HEK293T (cell line): ENCODE data around the gene DGKH.
A peak's percentile ranks its signal among the peaks of the same experiment; 100 is the strongest.

ENCODE experiments used
- CTCF ChIA-PET: fragments of 350-600 bp; formaldehyde crosslinking; extraction: SDS; loops from one replicate; lab custom pipeline; 2021; ENCODE audit warnings: antibody characterized with exemption, inconsistent platforms; lab: Yijun Ruan, JAX
- POLR2A ChIA-PET: fragments of 350-600 bp; formaldehyde crosslinking; extraction: SDS; loops from one replicate; lab custom pipeline; 2020; ENCODE audit warnings: antibody characterized with exemption, inconsistent platforms; lab: Yijun Ruan, JAX
- DNase-seq: peaks from one replicate; pipeline ENCODE4 v3.0.0; 2012; ENCODE audit warnings: mixed read lengths; ENCODE audit errors: extremely low spot score
- ARNT ChIP-seq: fragments of 450-650 bp; IDR thresholded peaks from 2 replicates; pipeline ENCODE4 v1.6.1; 2017; ENCODE audit warnings: mild to moderate bottlenecking
- BHLHE40 ChIP-seq: fragments of 450-650 bp; IDR thresholded peaks from 2 replicates; pipeline ENCODE4 v1.6.1; 2016; ENCODE audit warnings: mild to moderate bottlenecking, moderate library complexity, borderline replicate concordance
- CTBP1 ChIP-seq: fragments of 450-650 bp; IDR thresholded peaks from 2 replicates; pipeline ENCODE4 v1.6.1; 2016; ENCODE audit warnings: borderline replicate concordance
- ELF4 ChIP-seq: fragments of 450-650 bp; IDR thresholded peaks from 2 replicates; pipeline ENCODE4 v1.6.1; 2017; ENCODE audit warnings: antibody characterized with exemption
- FOXA1 ChIP-seq: fragments of 450-650 bp; IDR thresholded peaks from 2 replicates; pipeline ENCODE4 v1.6.1; 2016; ENCODE audit warnings: mild to moderate bottlenecking
- FOXK2 ChIP-seq: fragments of 450-650 bp; IDR thresholded peaks from 2 replicates; pipeline ENCODE4 v1.6.1; 2016; ENCODE audit warnings: mild to moderate bottlenecking
- FOXM1 ChIP-seq: fragments of 450-650 bp; IDR thresholded peaks from 2 replicates; pipeline ENCODE4 v1.6.1; 2017; ENCODE audit warnings: mild to moderate bottlenecking, borderline replicate concordance
- HDGF ChIP-seq: fragments of 450-650 bp; IDR thresholded peaks from 2 replicates; pipeline ENCODE4 v1.6.1; 2017; ENCODE audit warnings: antibody characterized with exemption, borderline replicate concordance
- L3MBTL2 ChIP-seq: fragments of 450-650 bp; conservative IDR thresholded peaks from 2 replicates; pipeline ENCODE4 v1.6.1; 2016; ENCODE audit warnings: mild to moderate bottlenecking
- LEF1 ChIP-seq: fragments of 450-650 bp; IDR thresholded peaks from 2 replicates; pipeline ENCODE4 v1.6.1; 2017; ENCODE audit warnings: mild to moderate bottlenecking, borderline replicate concordance
- NFRKB ChIP-seq: fragments of 450-650 bp; IDR thresholded peaks from 2 replicates; pipeline ENCODE4 v1.6.1; 2016; ENCODE audit warnings: mild to moderate bottlenecking, moderate library complexity
- SP1 ChIP-seq: fragments of 450-650 bp; IDR thresholded peaks from 2 replicates; pipeline ENCODE4 v1.6.1; 2017
- SUZ12 ChIP-seq: fragments of 450-650 bp; IDR thresholded peaks from 2 replicates; pipeline ENCODE4 v1.6.1; 2016; ENCODE audit warnings: mild to moderate bottlenecking
- TARDBP ChIP-seq: fragments of 450-650 bp; IDR thresholded peaks from 2 replicates; pipeline ENCODE4 v1.6.1; 2016
- ZNF384 ChIP-seq: fragments of 450-650 bp; IDR thresholded peaks from 2 replicates; pipeline ENCODE4 v1.6.1; 2016
- TF ChIP-seq, protein P1 (sequence below): fragments of 450-650 bp; IDR thresholded peaks from 2 replicates; pipeline ENCODE4 v1.6.1; 2016

Gene DGKH

DNA sequence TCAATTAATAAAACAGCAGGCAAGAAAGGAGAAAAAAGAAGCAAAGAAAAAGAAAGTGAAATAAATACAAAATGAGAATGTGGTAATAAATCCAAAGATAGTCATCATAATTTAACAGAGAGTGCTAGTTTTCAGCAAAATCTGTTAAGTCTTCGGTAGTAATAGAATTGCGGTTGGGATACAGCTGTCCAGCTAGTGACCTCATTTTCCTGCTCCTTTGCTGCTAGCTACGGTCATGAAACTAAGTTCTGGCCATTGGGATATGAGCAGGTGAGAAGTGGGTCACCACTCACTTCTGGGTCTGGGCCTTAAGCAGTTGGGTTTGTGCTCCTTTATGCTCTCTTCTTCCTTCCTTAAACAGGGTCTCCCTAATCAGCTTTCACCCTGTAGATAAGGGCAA lies 11.7 kb upstream of the DGKH start:
- no peak for DNase-seq
- ChIA-PET CTCF (no interaction called here), POLR2A (no interaction called here)
- TF ChIP-seq ELF4: no peak
- TF ChIP-seq ARNT: no peak
- no peak for TF ChIP-seq LEF1
- TF ChIP-seq FOXM1: no peak
- TF ChIP-seq SP1: no peak
- TF ChIP-seq, protein P1, sequence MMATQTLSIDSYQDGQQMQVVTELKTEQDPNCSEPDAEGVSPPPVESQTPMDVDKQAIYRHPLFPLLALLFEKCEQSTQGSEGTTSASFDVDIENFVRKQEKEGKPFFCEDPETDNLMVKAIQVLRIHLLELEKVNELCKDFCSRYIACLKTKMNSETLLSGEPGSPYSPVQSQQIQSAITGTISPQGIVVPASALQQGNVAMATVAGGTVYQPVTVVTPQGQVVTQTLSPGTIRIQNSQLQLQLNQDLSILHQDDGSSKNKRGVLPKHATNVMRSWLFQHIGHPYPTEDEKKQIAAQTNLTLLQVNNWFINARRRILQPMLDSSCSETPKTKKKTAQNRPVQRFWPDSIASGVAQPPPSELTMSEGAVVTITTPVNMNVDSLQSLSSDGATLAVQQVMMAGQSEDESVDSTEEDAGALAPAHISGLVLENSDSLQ: no peak
- TF ChIP-seq NFRKB: no peak
- no peak for TF ChIP-seq SUZ12
- no peak for TF ChIP-seq CTBP1
- TF ChIP-seq FOXK2: no peak
- no peak for TF ChIP-seq FOXA1

DNA sequence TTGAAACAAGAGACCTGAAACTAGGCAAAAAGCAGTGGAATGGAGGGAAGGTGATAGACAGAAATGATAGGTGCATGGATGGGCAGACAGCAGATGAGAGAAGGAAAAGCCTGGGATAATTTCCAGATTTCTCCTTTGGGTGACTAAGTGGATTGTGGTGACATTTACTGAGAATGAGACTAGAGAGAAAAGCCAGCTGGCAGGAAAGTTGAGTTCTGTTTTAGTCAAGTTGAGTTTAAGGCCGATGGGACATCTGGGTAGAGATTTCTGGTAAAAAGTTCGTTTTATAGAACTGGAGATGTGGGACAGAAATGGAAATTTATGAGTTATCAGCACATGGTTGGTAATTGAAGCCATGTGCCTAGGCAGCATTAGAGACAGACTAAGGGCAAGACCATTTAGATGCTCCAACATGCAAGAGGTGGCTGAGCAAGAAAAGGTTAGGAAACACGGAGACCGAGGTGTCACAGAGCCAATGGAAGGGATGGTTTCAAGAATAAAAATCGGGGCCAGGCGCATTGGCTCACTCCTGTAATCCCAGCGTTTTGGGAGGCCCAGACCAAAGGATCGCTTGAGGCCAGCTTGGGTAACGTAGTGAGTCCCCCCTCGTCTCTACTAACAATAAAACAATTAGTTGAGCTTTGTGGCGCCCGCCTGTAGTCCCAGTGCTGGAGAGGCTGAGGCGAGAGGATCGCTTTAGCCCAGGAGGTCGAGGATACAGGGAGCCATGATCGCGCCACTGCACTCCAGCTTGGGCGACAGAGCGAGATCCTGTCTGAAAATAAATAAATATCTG lies 9.6 kb upstream of the DGKH start:
- POLR2A ChIA-PET: no interaction called here
- CTCF ChIA-PET: no interaction called here
- TF ChIP-seq SUZ12 (no peak), ARNT (no peak), TARDBP (no peak), FOXA1 (no peak), SP1 (no peak), HDGF (no peak), FOXK2 (no peak), CTBP1 (no peak), L3MBTL2 (no peak), ELF4 (no peak), BHLHE40 (no peak), NFRKB (no peak), LEF1 (no peak), ZNF384 (no peak), FOXM1 (no peak)
- TF ChIP-seq, protein P1: no peak
- DNase-seq: no peak

DNA sequence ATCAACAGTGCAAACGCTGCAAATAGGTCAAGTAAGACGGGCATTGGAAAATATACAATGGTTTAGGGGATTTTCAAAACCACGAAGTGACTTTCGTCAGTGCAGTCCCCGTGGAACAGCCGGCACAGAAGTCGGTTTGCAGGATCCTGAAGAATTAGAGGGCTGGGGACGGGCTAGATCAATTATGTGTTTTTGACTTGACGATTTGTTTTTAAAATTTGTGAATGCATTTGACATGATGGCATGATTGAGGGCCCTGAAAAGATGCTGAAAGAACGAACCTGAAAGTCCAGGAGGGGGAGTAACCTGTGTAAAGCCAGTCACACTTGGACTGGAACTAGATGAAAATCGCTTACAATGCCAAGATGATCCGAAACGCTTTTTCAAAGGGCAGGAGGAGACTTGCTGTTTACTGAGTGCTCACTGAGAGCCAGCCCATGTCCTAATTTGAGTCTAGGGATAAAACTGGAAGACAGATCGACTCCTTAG lies 8.9 kb upstream of the DGKH start:
- CTCF ChIA-PET: no interaction called here

DNA sequence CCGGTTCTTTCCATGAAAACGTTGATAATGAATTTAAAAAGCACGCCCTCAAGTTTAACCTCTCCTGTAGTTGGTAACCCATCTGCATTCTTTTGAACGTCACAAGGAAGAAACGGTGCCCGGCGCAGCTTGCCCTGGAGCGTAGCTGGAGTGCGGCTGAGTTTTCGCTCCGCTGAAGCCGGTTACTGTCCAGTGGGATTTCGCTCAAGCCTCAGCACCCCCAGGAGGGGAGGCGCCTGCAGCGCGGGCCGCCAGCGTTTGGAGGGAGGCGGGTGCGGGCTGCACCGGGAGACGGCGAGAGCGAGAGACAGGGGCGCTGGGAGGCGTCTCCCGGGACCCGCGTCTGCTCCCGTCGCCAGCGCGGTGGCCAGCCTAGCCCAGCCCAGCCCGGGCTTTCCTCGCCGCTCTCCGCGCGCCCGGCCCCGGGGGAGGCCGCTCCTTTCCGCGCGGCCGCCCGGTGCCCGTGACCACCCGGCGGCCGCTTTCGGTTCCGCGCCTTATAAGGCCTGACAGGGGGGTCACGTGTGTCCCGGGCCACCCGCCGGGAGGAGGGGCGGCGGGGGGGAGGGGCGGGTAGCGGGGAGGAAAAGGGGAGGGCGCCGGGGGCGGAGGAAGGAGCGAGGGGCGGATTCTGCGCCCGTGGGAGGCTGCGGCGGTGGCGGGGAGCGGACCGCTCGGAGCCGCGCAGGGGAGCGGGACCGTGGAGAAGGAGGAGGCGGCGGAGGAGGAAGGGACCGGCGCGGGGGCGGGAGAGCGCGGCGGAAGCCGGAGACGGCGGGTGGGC lies 8.3 kb upstream of the DGKH start:
- POLR2A ChIA-PET: no interaction called here
- CTCF ChIA-PET: no interaction called here
- TF ChIP-seq FOXM1: peak; percentile 29; the same call in 1 of the 2 replicates
- TF ChIP-seq SUZ12: no peak
- DNase-seq: peak; percentile 81

More for the DNA sequence above, 8.9 kb upstream of the DGKH start:
- DNase-seq: peak; percentile 15
- POLR2A ChIA-PET: no interaction called here
- no peak for TF ChIP-seq HDGF
- no peak for TF ChIP-seq LEF1
- TF ChIP-seq ZNF384: no peak
- no peak for TF ChIP-seq FOXA1
- no peak for TF ChIP-seq L3MBTL2
- TF ChIP-seq SP1: no peak
- TF ChIP-seq BHLHE40: no peak
- no peak for TF ChIP-seq NFRKB
- no peak for TF ChIP-seq FOXM1
- no peak for TF ChIP-seq ARNT
- TF ChIP-seq SUZ12: no peak
- no peak for TF ChIP-seq TARDBP
- TF ChIP-seq, protein P1: no peak
- no peak for TF ChIP-seq ELF4
- TF ChIP-seq CTBP1: no peak
- TF ChIP-seq FOXK2: no peak

DNA sequence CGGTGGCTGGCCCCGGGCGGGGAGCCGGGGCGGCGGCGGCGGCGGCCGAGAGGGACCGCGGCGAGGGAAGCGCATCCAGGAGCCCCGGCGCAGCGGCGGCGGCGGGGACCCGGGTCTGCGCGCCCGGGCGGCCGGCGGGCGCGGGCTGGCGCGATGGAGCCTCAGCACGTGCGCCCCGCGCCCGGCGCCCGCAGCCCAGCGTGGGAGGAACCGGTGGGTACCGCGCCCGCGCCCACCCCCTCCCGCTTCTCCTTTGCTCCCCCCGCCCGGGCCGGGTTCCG lies 7.8 kb upstream of the DGKH start:
- no peak for DNase-seq
- ChIA-PET POLR2A (interaction anchor here (1.2 kb wide), 1 partner anchor 80 kb away, joined by 5 read pairs; the partner anchor contains the start of gene VWA8), CTCF (interaction anchor here (2.3 kb wide), 1 partner anchor 372 kb away, joined by 5 read pairs; no protein-coding TSS in a partner anchor)
- TF ChIP-seq SP1: no peak
